ENCODE results near the gene MPPED2. TPM values are rescaled to one million over a fixed set of nuclear protein-coding genes. Genes with fewer than 3 reads are reported as not detected.

Gene MPPED2
- total and polyA plus RNA-seq, 2 donors from 2014 or later = 10.8 to 12.9 TPM

- H3K9me3 ChIP-seq (ENCODE audit: control insufficient read depth in 2 of 3, insufficient read depth in 1 of 3, low read length in 3 of 3) = no peaks in the 10 kb centered on the region
- peak in 3 of 5 donors; percentile 30 to 85 (median 74) for DNase-seq
- peaks cover 0 to 2% (median 2%) of the 10 kb centered on the region in 3 donors for H3K4me1 ChIP-seq (ENCODE audit: control insufficient read depth in 2 of 3, insufficient read depth in 2 of 3, low read depth in 1 of 3, low read length in 3 of 3)
- H3K4me3 ChIP-seq (ENCODE audit: low read length in 3 of 3) = no peak overlapping the region
- no peak for FAIRE-seq
- no peak for TF ChIP-seq CTCF (IDR thresholded peaks at IDR 0.05; ENCODE audit: borderline replicate concordance, extremely low read depth, insufficient read depth)
- H3K36me3 ChIP-seq (ENCODE audit: control insufficient read depth in 2 of 3, insufficient read depth in 3 of 3, low read length in 3 of 3) = no peaks in the 10 kb centered on the region
- intact Hi-C loops (cut with DNase I) = no loop called here
- H3K27me3 ChIP-seq (ENCODE audit: control insufficient read depth, insufficient read depth, low read length) = no peaks in the 10 kb centered on the region
- no peak overlapping the region for H3K9ac ChIP-seq (ENCODE audit: low read length in 3 of 3)
- H3K27ac ChIP-seq (ENCODE audit: low read depth in 2 of 2, low read length in 2 of 2) = no peak overlapping the region
Measured at GRCh38 chr11:30540781-30541180, 45.4 kb downstream of the MPPED2 start.

GRCh38 chr11:30538251-30538650 lies 47.9 kb downstream of the MPPED2 start:
- H3K27ac ChIP-seq (ENCODE audit: low read depth in 2 of 2, low read length in 2 of 2) = no peak overlapping the region
- no peak for TF ChIP-seq CTCF (IDR thresholded peaks at IDR 0.05; ENCODE audit: borderline replicate concordance, extremely low read depth, insufficient read depth)
- H3K9me3 ChIP-seq (ENCODE audit: control insufficient read depth in 2 of 3, insufficient read depth in 1 of 3, low read length in 3 of 3) = no peaks in the 10 kb centered on the region
- H3K4me3 ChIP-seq (ENCODE audit: low read length in 3 of 3) = no peak overlapping the region
- intact Hi-C loops (cut with DNase I) = no loop called here
- DNase-seq = no peak
- FAIRE-seq = no peak
- H3K27me3 ChIP-seq (ENCODE audit: control insufficient read depth, insufficient read depth, low read length) = no peaks in the 10 kb centered on the region
- H3K4me1 ChIP-seq (ENCODE audit: control insufficient read depth in 2 of 3, insufficient read depth in 2 of 3, low read depth in 1 of 3, low read length in 3 of 3) = peaks cover 0 to 3% (median 2%) of the 10 kb centered on the region in 3 donors
- no peak overlapping the region for H3K9ac ChIP-seq (ENCODE audit: low read length in 3 of 3)
- H3K36me3 ChIP-seq (ENCODE audit: control insufficient read depth in 2 of 3, insufficient read depth in 3 of 3, low read length in 3 of 3) = no peaks in the 10 kb centered on the region

- DNase-seq (peak in 2 of 5 donors; percentile 36 to 58), FAIRE-seq (no peak)
- H3K9ac ChIP-seq (ENCODE audit: low read length in 3 of 3) = no peak overlapping the region
- H3K9me3 ChIP-seq (ENCODE audit: control insufficient read depth in 2 of 3, insufficient read depth in 1 of 3, low read length in 3 of 3) = no peaks in the 10 kb centered on the region
- H3K4me1 ChIP-seq (ENCODE audit: control insufficient read depth in 2 of 3, insufficient read depth in 2 of 3, low read depth in 1 of 3, low read length in 3 of 3) = peaks cover 2 to 5% (median 5%) of the 10 kb centered on the region in 3 donors
- H3K27me3 ChIP-seq (ENCODE audit: control insufficient read depth, insufficient read depth, low read length) = no peaks in the 10 kb centered on the region
- no peak overlapping the region for H3K27ac ChIP-seq (ENCODE audit: low read depth in 2 of 2, low read length in 2 of 2)
- no peak for TF ChIP-seq CTCF (IDR thresholded peaks at IDR 0.05; ENCODE audit: borderline replicate concordance, extremely low read depth, insufficient read depth)
- H3K4me3 ChIP-seq (ENCODE audit: low read length in 3 of 3) = no peak overlapping the region
- intact Hi-C loops (cut with DNase I) = no loop called here
- no peaks in the 10 kb centered on the region for H3K36me3 ChIP-seq (ENCODE audit: control insufficient read depth in 2 of 3, insufficient read depth in 3 of 3, low read length in 3 of 3)
Measured at GRCh38 chr11:30535818-30536217, 50.3 kb downstream of the MPPED2 start.

GRCh38 chr11:30533445-30533947 lies 52.7 kb downstream of the MPPED2 start:
- intact Hi-C loops (cut with DNase I) = no loop called here
- Histone ChIP-seq H3K4me1 (ENCODE audit: control insufficient read depth in 2 of 3, insufficient read depth in 2 of 3, low read depth in 1 of 3, low read length in 3 of 3) (peaks cover 0 to 5% (median 5%) of the 10 kb centered on the region in 3 donors), H3K9ac (ENCODE audit: low read length in 3 of 3) (no peak overlapping the region), H3K27ac (ENCODE audit: low read depth in 2 of 2, low read length in 2 of 2) (peak overlapping the region in 1 of 2 donors; percentile 19), H3K27me3 (ENCODE audit: control insufficient read depth, insufficient read depth, low read length) (no peaks in the 10 kb centered on the region), H3K9me3 (ENCODE audit: control insufficient read depth in 2 of 3, insufficient read depth in 1 of 3, low read length in 3 of 3) (no peaks in the 10 kb centered on the region), H3K36me3 (ENCODE audit: control insufficient read depth in 2 of 3, insufficient read depth in 3 of 3, low read length in 3 of 3) (no peaks in the 10 kb centered on the region), H3K4me3 (ENCODE audit: low read length in 3 of 3) (no peak overlapping the region)
- TF ChIP-seq CTCF (IDR thresholded peaks at IDR 0.05; ENCODE audit: borderline replicate concordance, extremely low read depth, insufficient read depth) = no peak
- no peak for FAIRE-seq
- no peak for DNase-seq
